Inflammatory macrophage treated with lipopolysaccharide for 1 hour (primary cell): ENCODE results near the gene ANXA1.
"Not testable (repeated sequence)": the region's sequence is repeated elsewhere in the genome, so short reads cannot be mapped to it uniquely, and the experiment has no call there.

Source experiments
- DNase-seq, 2 donors: peaks; one replicate each; pipeline ENCODE4 v3.0.0-alpha.2; 2020 to 2022

Gene ANXA1

GRCh38 chr9:73170185-73170957 lies 18.7 kb downstream of the ANXA1 start:
- DNase-seq = no peak

DNA sequence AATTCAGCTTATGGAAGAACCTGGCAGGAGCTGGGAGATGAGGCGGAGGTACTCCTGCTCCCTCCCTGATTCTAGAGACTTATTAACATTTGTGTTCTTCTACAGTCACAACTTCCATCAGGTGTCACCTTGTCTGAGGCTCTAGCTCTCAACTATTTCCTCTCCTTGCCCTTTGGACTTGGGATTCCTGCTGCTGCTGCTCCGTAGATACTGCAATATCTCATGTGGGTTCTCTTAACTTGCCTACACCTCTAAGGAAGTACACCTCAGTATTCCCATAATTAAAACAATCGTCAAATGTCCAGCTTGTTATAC lies 21.2 kb downstream of the ANXA1 start:
- no peak for DNase-seq

- DNase-seq = no peak
These were observed 22.1 kb downstream of the ANXA1 start for GRCh38 chr9:73173557-73174329.

DNA sequence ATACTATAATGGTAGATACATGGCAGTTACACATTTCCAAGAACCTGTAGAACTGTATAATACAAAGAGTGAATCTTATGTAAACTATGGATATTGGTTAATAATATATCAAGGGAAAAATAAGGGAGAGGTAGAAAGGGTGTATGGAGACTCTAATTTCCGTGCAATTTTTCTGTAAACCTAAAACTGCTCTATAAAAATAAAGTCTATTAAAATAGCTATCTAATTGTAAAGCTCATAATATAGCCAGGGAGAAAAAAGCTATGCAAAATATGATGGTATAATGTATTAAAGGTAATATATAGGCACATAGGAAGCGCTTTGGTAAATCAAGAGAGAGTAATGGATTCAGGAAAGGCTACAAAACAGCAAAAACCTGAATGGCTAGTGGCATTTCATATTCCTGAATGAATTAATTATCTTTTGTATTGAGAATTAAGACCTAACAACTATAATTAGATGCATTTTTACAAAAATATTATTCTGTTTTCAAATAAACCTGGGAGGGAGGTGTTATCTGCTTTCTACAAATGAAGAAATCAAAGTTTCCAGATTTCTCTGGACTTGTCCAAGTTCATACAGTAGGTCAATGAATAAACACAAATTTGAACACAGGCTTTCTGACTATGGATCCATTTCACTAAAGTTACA lies 22.8 kb downstream of the ANXA1 start:
- no peak for DNase-seq

- no peak for DNase-seq
These were observed 24.8 kb downstream of the ANXA1 start for GRCh38 chr9:73176450-73176875.

DNA sequence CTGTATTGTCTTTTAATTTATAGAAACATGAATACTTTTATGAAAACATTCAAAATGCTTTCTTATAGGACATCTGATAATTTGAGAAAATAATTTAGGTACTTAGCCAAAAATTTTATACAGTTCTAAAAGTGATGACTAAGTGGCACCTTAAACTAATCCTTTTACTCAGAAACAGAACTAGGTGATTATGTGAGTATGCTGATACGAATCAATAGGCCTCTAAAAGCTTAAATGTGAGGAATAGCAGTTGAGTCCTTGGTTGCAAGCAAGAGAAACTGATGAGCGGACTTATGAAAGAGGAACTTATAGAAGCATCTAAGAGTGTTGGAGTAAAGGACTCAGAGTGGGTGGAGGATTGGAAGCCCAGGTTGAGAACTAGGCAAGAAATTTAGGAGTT lies 26.4 kb downstream of the ANXA1 start:
- no peak for DNase-seq

GRCh38 chr9:73179589-73179988 lies 27.9 kb downstream of the ANXA1 start:
- peak in 1 of 2 donors; percentile 39 for DNase-seq

- DNase-seq = no peak
These were observed 28.7 kb downstream of the ANXA1 start for GRCh38 chr9:73180403-73180802.

GRCh38 chr9:73182928-73183327 lies 31.3 kb downstream of the ANXA1 start:
- DNase-seq = no peak

GRCh38 chr9:73183428-73183827 lies 31.8 kb downstream of the ANXA1 start:
- no peak for DNase-seq

GRCh38 chr9:73183917-73184861 lies 32.5 kb downstream of the ANXA1 start:
- DNase-seq = peak; percentile 57 to 71

GRCh38 chr9:73191109-73191508 lies 39.4 kb downstream of the ANXA1 start:
- not testable (repeated sequence) for DNase-seq

- DNase-seq = no peak
These were observed 42.6 kb downstream of the ANXA1 start for GRCh38 chr9:73194284-73194683.

GRCh38 chr9:73199448-73199847 lies 47.8 kb downstream of the ANXA1 start:
- DNase-seq = no peak

DNA sequence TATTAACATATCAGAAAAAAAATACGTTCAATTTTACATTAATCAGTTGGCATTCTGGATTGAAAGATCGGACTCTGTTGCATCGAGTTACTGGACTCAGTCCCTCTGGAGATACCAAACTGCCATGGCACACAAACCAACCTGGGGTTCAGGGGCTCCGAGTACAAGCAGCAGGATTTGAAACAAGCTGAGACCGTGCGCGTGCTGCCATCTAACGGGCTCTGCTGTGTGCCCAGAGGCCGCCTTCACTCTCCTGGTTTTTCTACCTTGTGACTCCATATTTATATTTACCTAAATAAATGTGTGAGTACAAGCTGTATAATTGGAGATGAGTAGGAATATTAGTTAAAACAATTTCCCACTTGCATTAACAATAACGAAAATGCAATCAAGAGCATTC lies 48.2 kb downstream of the ANXA1 start:
- DNase-seq = no peak

- DNase-seq = peak; percentile 47 to 88
These were observed 49.2 kb downstream of the ANXA1 start for GRCh38 chr9:73200694-73201452.

DNA sequence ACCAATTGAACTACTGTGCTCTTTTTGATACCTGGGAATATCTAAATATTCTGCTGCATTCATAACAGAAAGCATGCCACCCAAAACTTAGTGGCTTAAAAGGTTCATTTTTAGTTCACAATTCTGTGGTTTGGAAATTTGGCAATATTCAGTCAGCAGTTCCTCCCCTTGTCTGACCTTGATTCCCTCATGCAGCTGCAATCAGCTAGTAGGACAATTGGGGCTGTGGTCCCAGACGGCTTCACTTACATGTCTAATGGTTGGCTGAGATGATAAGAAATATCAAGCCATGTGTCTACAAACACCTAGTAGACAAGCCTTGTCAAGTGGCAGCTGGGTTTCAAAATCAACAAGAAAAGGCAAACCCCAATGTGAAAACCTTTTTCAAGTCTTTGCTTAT lies 51.3 kb downstream of the ANXA1 start:
- peak; percentile 45 to 59 for DNase-seq

- peak in 1 of 2 donors; percentile 47 for DNase-seq
These were observed 53.3 kb downstream of the ANXA1 start for GRCh38 chr9:73204936-73205335.

DNA sequence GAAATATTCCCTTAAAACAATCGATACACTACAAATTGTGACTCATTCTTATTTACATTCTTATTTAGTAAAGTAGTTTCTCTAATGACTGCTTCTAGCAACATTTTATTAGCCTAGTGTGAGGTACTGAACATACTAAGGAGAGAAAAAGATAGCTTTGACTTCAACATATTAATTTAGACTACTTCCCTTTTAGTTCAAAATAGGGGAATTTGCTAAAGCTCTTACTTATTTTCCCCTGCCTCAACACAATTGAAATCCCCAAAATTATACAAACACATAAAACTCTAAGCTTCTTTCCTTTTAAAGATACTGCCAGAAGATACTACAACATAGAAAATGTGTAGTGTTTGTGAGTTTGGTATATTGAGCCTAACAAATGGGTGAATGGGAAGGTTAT lies 55.2 kb downstream of the ANXA1 start:
- peak; percentile 25 to 61 for DNase-seq

DNA sequence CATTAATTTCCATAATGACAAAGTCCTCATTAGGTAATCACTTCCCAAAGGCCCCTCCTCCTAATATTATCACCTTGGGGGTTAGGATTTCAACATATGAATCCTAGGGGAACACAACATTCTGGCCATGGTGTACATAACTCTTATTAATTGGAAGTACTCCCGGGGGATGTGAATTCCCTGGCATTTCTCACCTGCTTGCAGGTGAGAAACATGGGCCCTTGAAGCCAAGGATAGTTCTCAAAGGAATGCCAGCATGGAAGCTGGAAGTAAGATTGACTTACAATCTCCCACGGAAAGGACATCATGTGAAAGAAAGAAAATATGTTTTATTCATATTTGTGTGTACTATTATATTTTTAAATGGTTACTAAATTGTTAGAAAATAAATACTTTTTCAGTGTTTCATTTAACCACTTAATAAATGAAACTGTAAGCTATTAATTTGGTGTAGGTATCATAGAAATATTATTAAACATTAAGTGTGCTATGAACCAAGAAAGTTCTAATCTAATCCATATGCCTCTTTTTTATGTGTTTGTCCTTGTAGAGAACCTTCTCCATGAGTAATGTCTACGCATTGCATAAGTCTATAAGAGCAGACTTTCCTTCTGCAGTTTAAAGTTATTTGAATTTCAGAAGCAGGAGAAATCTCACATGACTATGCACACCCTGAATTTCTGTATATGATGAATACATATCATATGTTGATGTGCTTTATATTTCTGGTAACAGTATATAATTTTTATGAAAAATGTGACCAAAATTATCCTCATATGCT lies 59.4 kb downstream of the ANXA1 start:
- peak in 1 of 2 donors; percentile 25 for DNase-seq

GRCh38 chr9:73213300-73213699 lies 61.6 kb downstream of the ANXA1 start:
- no peak for DNase-seq
